GM18511 (cell line): ENCODE measurements around the gene KLHL14.

Experiments
- ATAC-seq: cut with Tn5 transposase; IDR thresholded peaks from one replicate; pipeline ENCODE4 v1.9.1; 2021; ENCODE audit warnings: mild to moderate bottlenecking, moderate library complexity; ENCODE audit not compliant: unreplicated experiment

KLHL14 gene

DNA sequence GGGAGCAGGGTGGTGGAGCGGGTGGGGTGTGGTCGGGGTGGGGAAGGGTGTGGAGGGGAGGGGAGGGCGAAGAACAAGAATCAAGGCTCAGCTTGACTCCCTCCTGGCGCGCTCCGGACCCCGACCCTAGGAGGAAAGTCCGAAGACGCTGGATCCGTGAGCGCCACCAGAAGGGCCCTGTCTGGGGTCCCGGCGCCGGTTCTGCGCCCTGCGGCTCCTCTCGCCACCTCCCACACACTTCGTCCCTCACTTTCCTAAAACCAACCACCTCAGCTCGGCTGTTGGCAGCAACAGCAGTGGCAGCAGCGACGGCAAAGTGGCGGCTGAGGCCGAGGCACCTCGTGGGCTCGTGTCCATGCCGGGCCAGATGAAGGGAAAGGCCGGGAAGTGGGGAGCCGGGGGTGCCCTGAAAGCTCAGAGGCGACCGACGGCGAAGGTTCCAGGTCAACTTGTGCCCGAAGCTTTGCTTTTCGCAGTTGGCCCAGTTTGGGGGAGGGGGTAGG is 2.1 kb downstream of the KLHL14 start:
- ATAC-seq, result no peak

DNA sequence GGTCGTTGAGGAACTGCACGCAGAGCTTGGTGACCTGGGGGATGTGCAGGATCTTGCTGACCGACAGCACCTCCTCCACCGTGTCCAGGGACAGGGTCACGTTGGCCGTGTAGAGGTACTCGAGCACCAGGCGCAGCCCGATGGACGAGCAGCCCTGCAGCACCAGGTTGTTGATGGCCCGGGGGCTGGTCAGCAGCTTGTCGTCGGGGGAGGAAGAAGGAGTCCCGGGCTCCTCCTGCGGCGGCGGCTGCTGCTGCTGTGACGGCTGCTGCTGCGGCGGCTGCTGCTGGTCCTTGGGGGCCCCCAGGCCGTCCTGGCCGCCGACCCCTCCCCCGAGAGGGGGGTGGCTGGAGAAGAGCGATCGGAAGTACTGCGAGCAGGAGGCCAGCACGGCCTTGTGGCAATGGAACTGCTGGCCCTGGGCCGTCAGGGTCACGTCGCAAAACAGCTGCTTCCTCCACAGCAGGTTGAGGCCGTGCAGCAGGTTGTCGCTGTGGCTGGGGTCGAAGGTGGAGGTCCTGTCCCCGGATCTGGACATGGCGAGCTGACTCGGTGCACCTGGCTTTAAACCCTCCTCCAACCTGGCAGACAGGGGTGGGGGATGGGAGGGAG is 2.7 kb downstream of the KLHL14 start:
- no peak for ATAC-seq

- no peak for ATAC-seq
Measured at GRCh38 chr18:32769586-32770053, 3.2 kb downstream of the KLHL14 start.

DNA sequence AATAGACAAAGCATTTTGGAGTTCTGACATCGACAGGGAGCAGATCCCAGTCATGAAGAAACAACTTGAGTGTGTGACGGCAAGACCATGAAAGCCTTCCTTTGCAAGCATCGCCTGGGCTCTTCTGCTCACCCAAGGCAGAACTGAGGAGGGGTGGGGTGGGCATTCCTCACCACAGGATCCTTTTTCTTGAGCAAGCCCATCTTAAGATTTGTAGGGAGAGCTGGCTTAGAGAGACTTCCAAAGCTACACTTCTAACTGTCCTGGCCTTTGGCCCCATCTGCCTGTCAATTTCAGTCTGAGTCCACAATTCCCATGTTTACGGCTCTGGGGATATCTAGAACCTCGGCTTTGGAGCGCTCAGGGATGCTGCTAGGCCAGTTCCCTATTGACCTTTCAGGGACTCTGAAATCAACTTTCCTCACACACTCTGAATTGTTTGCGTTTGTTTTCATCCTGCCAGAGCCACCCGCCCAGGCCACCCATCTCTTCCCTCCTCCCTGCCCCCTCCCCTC is 3.7 kb downstream of the KLHL14 start:
- no peak for ATAC-seq

- no peak for ATAC-seq
Measured at GRCh38 chr18:32767400-32767799, 5.4 kb downstream of the KLHL14 start.

- no peak for ATAC-seq
Measured at GRCh38 chr18:32764611-32765244, 8.1 kb downstream of the KLHL14 start.

- ATAC-seq, result no peak
Measured at GRCh38 chr18:32763293-32763692, 9.5 kb downstream of the KLHL14 start.

DNA sequence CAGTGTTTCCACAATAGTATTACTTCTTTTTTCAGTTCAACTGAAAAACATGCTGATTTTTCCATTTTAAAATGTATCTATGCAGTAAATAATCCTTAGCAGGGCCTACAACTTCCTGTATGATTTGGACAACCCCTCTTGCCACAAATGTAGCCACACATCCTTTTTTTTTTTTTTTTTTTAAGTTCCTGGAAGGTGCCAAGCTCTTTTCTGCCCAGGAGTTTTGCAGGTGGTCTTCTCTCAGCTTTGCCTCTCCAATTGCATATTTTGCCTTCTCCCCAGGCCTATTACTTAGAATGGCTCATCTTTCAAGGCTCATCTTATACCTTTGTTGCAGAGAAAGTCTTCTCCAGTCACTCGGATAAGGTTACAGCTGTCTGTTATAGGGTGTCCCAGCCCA is 11.6 kb downstream of the KLHL14 start:
- no peak for ATAC-seq

DNA sequence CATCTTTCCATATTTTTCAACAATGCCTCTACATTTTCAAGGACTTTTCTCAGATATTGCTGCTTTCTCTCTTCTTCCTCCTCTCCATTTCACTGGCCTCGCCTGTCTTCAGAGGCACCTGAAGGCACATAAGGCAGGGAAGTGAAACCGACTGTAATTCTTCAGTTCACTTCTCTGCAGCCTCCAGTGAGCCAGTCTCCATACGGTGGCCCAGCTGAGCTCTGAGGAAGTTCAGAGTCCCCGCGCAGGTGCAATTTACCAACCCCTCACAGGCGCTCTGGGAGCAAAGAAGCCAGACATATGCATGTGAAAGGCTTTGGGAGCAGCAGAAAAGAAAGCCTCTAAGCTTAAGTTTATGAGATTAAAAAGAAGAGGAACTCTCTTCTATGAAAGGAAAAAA is 12.4 kb downstream of the KLHL14 start:
- ATAC-seq, result peak; percentile 100

DNA sequence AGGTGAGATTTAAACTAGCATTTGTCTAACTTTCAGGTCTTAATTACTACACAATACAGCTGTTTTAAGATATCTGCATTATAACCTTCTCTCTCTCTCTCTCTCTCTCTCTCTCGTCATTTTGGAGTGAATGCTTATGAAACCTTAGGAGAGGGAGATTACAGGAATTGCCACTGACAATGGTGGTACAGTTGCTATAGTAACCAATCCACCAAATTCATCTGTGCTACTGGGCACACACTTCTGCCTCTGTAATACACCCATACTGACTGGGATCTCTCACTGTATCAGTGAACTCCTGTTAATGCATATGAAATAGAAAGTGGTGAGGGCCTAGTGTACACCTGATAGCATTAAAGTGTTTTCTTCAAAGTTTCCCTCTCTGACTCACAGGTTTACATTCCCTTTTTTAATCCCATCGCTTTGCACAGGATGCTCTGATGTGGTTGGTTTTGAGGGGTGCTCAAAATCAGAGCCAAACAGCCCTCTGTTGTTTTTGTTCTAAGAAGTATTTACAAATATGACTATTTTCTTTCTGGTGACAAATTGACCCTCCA is 13.1 kb downstream of the KLHL14 start:
- ATAC-seq, result no peak

DNA sequence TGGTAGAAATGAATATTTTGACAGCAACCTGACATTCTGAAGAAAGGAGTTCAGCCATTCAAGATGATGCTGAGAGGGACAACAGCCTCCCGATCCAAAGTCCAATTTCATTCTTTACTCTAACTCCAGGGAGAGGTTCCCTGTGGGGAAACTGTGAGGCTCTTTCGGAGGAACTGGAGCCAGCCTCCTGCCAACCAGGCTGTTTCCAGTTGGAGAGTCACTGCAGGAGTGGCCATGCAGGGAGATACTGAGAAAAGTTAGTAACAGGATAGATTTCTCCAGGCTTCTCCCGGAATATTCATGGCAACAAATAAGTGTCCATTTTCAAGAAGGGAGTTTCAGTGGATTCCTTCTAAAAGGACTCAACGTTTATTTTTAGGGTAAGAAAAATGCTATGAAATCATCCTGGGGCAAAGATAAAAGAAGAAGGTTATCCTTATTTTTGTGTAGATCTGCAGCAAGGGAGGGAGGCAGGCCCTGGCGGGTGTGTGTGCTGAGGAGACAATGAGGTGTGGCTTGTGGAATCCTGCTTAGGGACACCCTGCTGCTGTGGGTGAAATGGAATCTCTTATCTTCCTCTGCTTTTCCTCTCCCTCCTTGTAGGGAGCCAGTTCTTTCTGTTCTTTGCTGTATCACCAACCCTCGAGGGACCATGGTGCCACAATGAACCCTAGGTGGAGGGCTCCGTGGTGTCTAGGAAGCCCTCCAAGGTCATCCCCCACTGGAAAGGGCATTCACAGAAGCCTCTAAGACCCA is 18.1 kb downstream of the KLHL14 start:
- no peak for ATAC-seq

GRCh38 chr18:32753656-32754260 is 19.1 kb downstream of the KLHL14 start:
- no peak for ATAC-seq

DNA sequence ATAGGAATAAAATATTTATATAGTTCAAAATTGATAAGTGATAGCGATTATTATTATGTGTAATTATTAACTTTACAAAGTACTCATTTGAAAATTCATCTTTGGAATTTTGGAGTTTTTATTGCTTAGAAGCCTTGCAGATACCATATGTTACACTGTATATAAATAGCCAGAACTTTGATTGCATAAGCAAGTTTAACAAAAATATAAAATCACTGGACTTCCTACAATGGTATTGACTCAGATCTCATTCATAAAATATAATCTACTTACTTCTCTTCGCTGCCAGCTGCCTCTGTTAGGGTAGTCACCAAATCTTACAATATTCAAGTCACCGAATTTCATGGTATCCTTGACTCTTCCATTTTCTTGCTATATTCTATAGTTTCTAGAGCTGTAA is 22.5 kb downstream of the KLHL14 start:
- ATAC-seq, result no peak

DNA sequence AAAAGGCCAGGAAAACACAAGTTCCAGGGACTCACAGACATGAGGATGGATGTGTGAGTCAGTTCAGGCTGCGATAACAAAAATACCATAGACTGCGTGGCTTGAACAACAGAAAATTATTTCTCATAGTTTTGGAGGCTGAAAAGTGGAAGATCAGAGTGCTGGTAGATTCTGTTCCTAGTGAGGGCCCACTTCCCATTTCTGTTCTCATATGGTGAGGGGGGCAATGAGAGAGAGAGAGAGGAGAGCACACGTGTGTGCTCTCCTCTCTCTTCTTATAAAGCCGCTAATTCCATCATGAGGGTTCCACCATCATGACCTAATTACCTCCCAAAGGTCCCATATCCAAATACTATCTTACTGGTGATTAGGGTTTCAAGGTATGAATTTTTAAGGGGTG is 23.0 kb downstream of the KLHL14 start:
- ATAC-seq, result no peak

DNA sequence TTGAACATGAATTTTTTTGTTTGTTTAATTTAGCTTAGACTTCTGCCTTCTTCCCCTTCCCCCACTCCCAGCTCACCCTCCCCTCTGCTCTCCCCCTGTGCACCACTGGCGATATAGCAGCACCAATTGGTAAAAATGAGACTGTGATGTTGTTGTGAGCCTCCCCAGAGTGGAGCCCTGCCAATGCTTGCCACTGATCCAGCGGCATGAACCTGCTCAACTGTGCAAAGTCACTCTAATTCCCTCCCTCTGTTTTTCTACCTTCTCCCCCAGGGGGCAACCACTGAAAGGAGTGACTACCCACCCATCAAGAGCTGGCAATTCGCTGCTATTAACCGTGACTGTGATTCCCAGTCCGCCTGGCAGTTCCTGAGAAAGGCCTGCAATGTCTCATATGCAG is 30.2 kb downstream of the KLHL14 start:
- no peak for ATAC-seq

GRCh38 chr18:32735781-32736180 is 37.0 kb downstream of the KLHL14 start:
- ATAC-seq, result no peak

- ATAC-seq, result no peak
Measured at GRCh38 chr18:32734442-32734841, 38.4 kb downstream of the KLHL14 start.

GRCh38 chr18:32732165-32732564 is 40.7 kb downstream of the KLHL14 start:
- ATAC-seq, result no peak

GRCh38 chr18:32730620-32731091 is 42.2 kb downstream of the KLHL14 start:
- ATAC-seq, result peak; percentile 98

GRCh38 chr18:32730068-32730467 is 42.8 kb downstream of the KLHL14 start:
- peak; percentile 6 for ATAC-seq
